Sigmoid colon (tissue), 7 donors: ENCODE data around the gene TUBA1C. TPM values are rescaled to one million over a fixed set of nuclear protein-coding genes. Genes with fewer than 3 reads are reported as not detected.
"Not testable (repeated sequence)": the region's sequence is repeated elsewhere in the genome, so short reads cannot be mapped to it uniquely, and the experiment has no call there.

Experiments used
- DNase-seq: peaks from one replicate; pipeline ENCODE4 v3.0.0-alpha.2; 2019
- H3K27ac ChIP-seq, 4 donors: fragments of 200-600 bp; sonication (generic); one replicate each; pipeline ENCODE4 v1.5.1; 2016 to 2019; ENCODE audit warnings: mild to moderate bottlenecking in 1 of 4
- H3K27me3 ChIP-seq, 3 donors: fragments of 200-600 bp; sonication (generic); one replicate each; pipeline ENCODE4 v1.5.1; 2019; ENCODE audit warnings: mild to moderate bottlenecking in 1 of 3
- H3K36me3 ChIP-seq, 4 donors: fragments of 200-600 bp; sonication (generic); one replicate each; pipeline ENCODE4 v1.5.1; 2016 to 2019
- H3K4me1 ChIP-seq, 4 donors: fragments of 200-600 bp; sonication (generic); one replicate each; pipeline ENCODE4 v1.5.1; 2017 to 2019
- H3K4me3 ChIP-seq, 4 donors: fragments of 200-600 bp; sonication (generic); one replicate each; pipeline ENCODE4 v1.5.1; 2017 to 2019; ENCODE audit warnings: mild to moderate bottlenecking in 2 of 4, moderate library complexity in 1 of 4
- H3K9me3 ChIP-seq, 4 donors: fragments of 200-600 bp in 3 of 4; sonication (generic) in 3 of 4; one replicate each; pipeline versions ENCODE4 v1.5.1 to v1.6.1; 2013 to 2019
- EP300 ChIP-seq, 4 donors: sonication (generic); formaldehyde crosslinking; IDR thresholded peaks; one replicate each; pipeline ENCODE4 v1.6.1; 2017; ENCODE audit warnings: antibody characterized with exemption in 4 of 4
- POLR2A ChIP-seq, 2 donors: fragments of 450-650 bp; IDR thresholded peaks; one replicate each; pipeline ENCODE4 v1.6.1; 2016; ENCODE audit warnings: antibody characterized with exemption in 2 of 2, mild to moderate bottlenecking in 2 of 2, moderate library complexity in 2 of 2
- POLR2AphosphoS5 ChIP-seq, 4 donors: sonication (generic); formaldehyde crosslinking; IDR thresholded peaks; one replicate each; pipeline ENCODE4 v1.6.1; 2017; ENCODE audit warnings: antibody characterized with exemption in 4 of 4
- WGBS, 2 donors: extraction: QIAGEN DNeasy Blood & Tissue Kit; methylation state at CpG; one replicate each; pipeline ENCODE4 v1.1.7; 2013; 5-methylcytosine and 5-hydroxymethylcytosine counted together
- intact Hi-C: fragments of 100-400 bp; cut with DNase I; formaldehyde crosslinking; loops from one replicate; pipeline ENCODE4 v1.15.1; 2023
- polyA plus RNA-seq, 3 donors: library from polyadenylated mRNA; stranded (reverse); fragments of 200-250 nt; gene quantifications; one replicate each; pipeline ENCODE4 v1.2.3, GENCODE V29; 2013
- total RNA-seq, 4 donors: library from RNA; depleted of rRNA; stranded (reverse); fragments of >200 nt; gene quantifications; one replicate each; pipeline ENCODE4 v1.1.0, GENCODE V29; 2016
- TF ChIP-seq, protein P1 (sequence below), 4 experiments: fragments of 450-650 bp in 3 of 4; fragments of 200-600 bp in 1 of 4; IDR thresholded peaks; one replicate each; pipeline ENCODE4 v1.5.1; 2016 to 2019; ENCODE audit warnings: antibody characterized with exemption in 4 of 4, mild to moderate bottlenecking in 3 of 4, moderate library complexity in 2 of 4
- donor health status: healthy with polysubstance abuse.
- donor health status: Bipolar disorder and iron deficiency.
- donor health status: healthy.

The TUBA1C gene
- total and polyA plus RNA-seq, 7 donors = 54.8 to 694 (median 108) TPM

DNA sequence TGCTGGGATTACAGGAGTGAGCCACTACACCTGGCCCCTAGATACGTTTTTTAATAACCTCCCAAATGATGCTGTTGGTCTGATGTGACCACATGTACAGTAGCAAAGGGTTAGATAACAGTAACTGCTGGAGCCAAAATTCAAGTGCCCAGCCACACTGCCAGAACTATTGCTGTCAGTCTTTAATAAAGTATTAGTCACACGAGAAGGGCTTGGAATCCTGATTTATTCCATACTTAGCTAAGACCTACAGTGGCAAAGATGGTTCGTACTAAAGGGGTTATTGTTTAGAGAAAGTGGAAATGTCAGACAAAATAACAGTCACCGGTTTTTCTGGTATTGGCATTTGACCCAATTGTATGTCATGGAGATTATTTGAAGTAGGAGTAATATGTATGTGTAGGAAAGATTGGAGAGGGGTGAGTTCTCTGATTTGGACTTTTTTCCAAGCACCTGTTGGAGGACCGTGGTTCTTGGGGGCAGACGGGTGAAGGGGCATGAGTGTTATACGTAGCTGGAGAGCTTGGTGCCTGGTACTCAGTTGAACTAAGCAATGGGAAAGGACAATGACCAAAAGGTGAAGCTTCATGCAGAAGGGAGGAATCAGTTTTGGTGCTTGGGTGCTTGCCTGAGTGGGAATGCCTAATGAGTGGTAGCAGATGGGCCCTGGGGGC is 9.7 kb downstream of the TUBA1C start:
- Histone ChIP-seq H3K4me1 (no peaks in the 10 kb centered on the region), H3K36me3 (peaks cover 8 to 40% (median 30%) of the 10 kb centered on the region in 4 donors), H3K4me3 (no peak overlapping the region), H3K27ac (no peak overlapping the region), H3K27me3 (no peaks in the 10 kb centered on the region), H3K9me3 (no peaks in the 10 kb centered on the region)
- intact Hi-C loops = no loop called here
- no peak for DNase-seq
- TF ChIP-seq POLR2AphosphoS5 (IDR thresholded peaks at IDR 0.05) = no peak
- TF ChIP-seq POLR2A (IDR thresholded peaks at IDR 0.05) = no peak
- TF ChIP-seq, protein P1, sequence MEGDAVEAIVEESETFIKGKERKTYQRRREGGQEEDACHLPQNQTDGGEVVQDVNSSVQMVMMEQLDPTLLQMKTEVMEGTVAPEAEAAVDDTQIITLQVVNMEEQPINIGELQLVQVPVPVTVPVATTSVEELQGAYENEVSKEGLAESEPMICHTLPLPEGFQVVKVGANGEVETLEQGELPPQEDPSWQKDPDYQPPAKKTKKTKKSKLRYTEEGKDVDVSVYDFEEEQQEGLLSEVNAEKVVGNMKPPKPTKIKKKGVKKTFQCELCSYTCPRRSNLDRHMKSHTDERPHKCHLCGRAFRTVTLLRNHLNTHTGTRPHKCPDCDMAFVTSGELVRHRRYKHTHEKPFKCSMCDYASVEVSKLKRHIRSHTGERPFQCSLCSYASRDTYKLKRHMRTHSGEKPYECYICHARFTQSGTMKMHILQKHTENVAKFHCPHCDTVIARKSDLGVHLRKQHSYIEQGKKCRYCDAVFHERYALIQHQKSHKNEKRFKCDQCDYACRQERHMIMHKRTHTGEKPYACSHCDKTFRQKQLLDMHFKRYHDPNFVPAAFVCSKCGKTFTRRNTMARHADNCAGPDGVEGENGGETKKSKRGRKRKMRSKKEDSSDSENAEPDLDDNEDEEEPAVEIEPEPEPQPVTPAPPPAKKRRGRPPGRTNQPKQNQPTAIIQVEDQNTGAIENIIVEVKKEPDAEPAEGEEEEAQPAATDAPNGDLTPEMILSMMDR (IDR thresholded peaks at IDR 0.05) = no peak
- no peak for TF ChIP-seq EP300 (IDR thresholded peaks at IDR 0.05)
- WGBS, 2 donors = 84 to 86% methylated on average over 7 of the region's 7 CpGs

GRCh38 chr12:49276304-49277290 is 11.7 kb downstream of the TUBA1C start:
- intact Hi-C loops = no loop called here
- no peak for DNase-seq
- no peak for TF ChIP-seq POLR2A (IDR thresholded peaks at IDR 0.05)
- TF ChIP-seq POLR2AphosphoS5 (IDR thresholded peaks at IDR 0.05) = no peak
- TF ChIP-seq, protein P1 (IDR thresholded peaks at IDR 0.05) = no peak
- no peak for TF ChIP-seq EP300 (IDR thresholded peaks at IDR 0.05)
- WGBS, 2 donors = 88 to 91% methylated on average over 13 of the region's 13 CpGs
- no peak overlapping the region for H3K4me3 ChIP-seq
- H3K27me3 ChIP-seq = no peaks in the 10 kb centered on the region
- H3K36me3 ChIP-seq = peaks cover 0 to 19% (median 14%) of the 10 kb centered on the region in 4 donors
- no peaks in the 10 kb centered on the region for H3K4me1 ChIP-seq
- no peak overlapping the region for H3K27ac ChIP-seq
- H3K9me3 ChIP-seq = no peaks in the 10 kb centered on the region

DNA sequence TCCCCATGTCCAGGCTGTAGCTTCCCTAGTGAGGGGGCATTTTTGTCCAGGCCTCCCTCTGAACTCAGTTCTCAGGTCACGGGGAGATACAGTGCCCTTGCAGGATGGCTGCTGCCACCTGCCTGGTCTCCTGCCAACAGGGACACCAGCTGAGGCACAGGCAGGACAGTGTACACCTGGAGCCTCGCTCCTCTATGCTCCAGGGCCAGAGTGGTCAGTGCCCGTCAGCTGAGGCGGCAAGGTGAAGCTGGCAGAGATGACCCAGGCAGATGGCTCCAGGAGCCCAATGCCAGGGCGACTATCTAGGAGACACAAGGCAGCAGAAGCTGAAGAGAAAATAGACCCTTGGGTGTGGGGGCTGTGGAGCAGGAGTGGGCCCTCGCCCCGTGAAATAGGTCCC is 12.6 kb downstream of the TUBA1C start:
- DNase-seq = no peak
- Histone ChIP-seq H3K27ac (no peak overlapping the region), H3K36me3 (peaks cover 0 to 13% (median 9%) of the 10 kb centered on the region in 4 donors), H3K9me3 (no peaks in the 10 kb centered on the region), H3K27me3 (no peaks in the 10 kb centered on the region), H3K4me1 (no peaks in the 10 kb centered on the region), H3K4me3 (no peak overlapping the region)
- intact Hi-C loops = no loop called here
- TF ChIP-seq, protein P1 (IDR thresholded peaks at IDR 0.05) = no peak
- TF ChIP-seq POLR2AphosphoS5 (IDR thresholded peaks at IDR 0.05) = no peak
- TF ChIP-seq EP300 (IDR thresholded peaks at IDR 0.05) = no peak
- no peak for TF ChIP-seq POLR2A (IDR thresholded peaks at IDR 0.05)
- WGBS, 2 donors = 76 to 91% methylated on average over 7 of the region's 7 CpGs

GRCh38 chr12:49279706-49280159 is 14.9 kb downstream of the TUBA1C start:
- TF ChIP-seq POLR2A (IDR thresholded peaks at IDR 0.05) (no peak), POLR2AphosphoS5 (IDR thresholded peaks at IDR 0.05) (no peak), EP300 (IDR thresholded peaks at IDR 0.05) (no peak)
- TF ChIP-seq, protein P1 (IDR thresholded peaks at IDR 0.05) = no peak
- WGBS, 2 donors = 16 to 59% methylated on average over 7 of the region's 7 CpGs
- Histone ChIP-seq H3K9me3 (no peaks in the 10 kb centered on the region), H3K4me3 (no peak overlapping the region), H3K36me3 (no peaks in the 10 kb centered on the region), H3K27me3 (peaks cover 0 to 12% (median 0%) of the 10 kb centered on the region in 3 donors), H3K27ac (no peak overlapping the region), H3K4me1 (no peaks in the 10 kb centered on the region)
- no peak for DNase-seq
- intact Hi-C loops = no loop called here

GRCh38 chr12:49280545-49280944 is 15.7 kb downstream of the TUBA1C start:
- H3K4me3 ChIP-seq, intact Hi-C loops, H3K36me3 ChIP-seq, DNase-seq, H3K4me1 ChIP-seq, H3K9me3 ChIP-seq, H3K27ac ChIP-seq: not testable (repeated sequence)
- H3K27me3 ChIP-seq = peaks cover 0 to 20% (median 0%) of the 10 kb centered on the region in 3 donors
- WGBS, 2 donors = 92 to 93% methylated on average over 6 of the region's 6 CpGs
